ENCODE measurements around the gene KAT2A. TPM values are rescaled to one million over a fixed set of nuclear protein-coding genes. Genes with fewer than 3 reads are reported as not detected.

The KAT2A gene
- total RNA-seq, 1 experiment from 2014 or later: 94.7 TPM

DNA sequence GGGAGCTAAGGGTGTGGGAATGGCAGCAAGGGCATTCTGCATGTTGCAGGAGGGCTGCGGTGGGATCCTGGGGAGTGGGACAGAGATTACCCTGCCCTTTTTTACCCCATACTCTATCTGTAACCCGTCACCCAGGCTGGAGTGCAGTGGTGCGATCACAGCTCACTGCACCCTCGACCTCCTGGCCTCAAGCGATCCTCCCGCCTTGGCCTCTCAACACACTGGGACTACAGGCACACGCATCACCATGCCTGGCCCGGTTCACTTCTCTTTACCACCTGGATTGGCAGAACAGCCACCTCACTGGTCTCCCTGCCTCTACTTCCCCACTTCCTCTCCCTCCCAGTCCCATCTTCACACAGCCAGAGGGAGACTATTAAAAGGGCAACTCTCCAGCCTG lies 32.4 kb downstream of the KAT2A start:
- no peak for DNase-seq
- Mint-ChIP-seq H3K9me3 (ENCODE audit: low read depth, unreplicated experiment) (no peaks in the 10 kb centered on the region), H3K4me3 (ENCODE audit: low read depth, unreplicated experiment) (no peak overlapping the region), H3K27ac (ENCODE audit: unreplicated experiment) (no peak overlapping the region), H3K4me1 (ENCODE audit: low read depth, unreplicated experiment) (peaks cover 23% of the 10 kb centered on the region), H3K36me3 (ENCODE audit: insufficient read depth, unreplicated experiment) (peaks cover 5% of the 10 kb centered on the region), H3K27me3 (ENCODE audit: unreplicated experiment) (peaks cover 2% of the 10 kb centered on the region)
- TF ChIP-seq, protein P1, sequence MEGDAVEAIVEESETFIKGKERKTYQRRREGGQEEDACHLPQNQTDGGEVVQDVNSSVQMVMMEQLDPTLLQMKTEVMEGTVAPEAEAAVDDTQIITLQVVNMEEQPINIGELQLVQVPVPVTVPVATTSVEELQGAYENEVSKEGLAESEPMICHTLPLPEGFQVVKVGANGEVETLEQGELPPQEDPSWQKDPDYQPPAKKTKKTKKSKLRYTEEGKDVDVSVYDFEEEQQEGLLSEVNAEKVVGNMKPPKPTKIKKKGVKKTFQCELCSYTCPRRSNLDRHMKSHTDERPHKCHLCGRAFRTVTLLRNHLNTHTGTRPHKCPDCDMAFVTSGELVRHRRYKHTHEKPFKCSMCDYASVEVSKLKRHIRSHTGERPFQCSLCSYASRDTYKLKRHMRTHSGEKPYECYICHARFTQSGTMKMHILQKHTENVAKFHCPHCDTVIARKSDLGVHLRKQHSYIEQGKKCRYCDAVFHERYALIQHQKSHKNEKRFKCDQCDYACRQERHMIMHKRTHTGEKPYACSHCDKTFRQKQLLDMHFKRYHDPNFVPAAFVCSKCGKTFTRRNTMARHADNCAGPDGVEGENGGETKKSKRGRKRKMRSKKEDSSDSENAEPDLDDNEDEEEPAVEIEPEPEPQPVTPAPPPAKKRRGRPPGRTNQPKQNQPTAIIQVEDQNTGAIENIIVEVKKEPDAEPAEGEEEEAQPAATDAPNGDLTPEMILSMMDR (IDR thresholded peaks at IDR 0.05; ENCODE audit: unreplicated experiment): no peak
- CTCF ChIA-PET: interaction anchor here (0.6 to 1.5 kb wide), 3 partner anchors 13 to 158 kb away, joined by 3 to 9 read pairs (median 4); partner anchors contain the start of gene ODAD4
- no TSS peak for BruUV-seq (replicated peaks)
- intact Hi-C loops (cut with micrococcal nuclease; ENCODE audit: unreplicated experiment): no loop called here

DNA sequence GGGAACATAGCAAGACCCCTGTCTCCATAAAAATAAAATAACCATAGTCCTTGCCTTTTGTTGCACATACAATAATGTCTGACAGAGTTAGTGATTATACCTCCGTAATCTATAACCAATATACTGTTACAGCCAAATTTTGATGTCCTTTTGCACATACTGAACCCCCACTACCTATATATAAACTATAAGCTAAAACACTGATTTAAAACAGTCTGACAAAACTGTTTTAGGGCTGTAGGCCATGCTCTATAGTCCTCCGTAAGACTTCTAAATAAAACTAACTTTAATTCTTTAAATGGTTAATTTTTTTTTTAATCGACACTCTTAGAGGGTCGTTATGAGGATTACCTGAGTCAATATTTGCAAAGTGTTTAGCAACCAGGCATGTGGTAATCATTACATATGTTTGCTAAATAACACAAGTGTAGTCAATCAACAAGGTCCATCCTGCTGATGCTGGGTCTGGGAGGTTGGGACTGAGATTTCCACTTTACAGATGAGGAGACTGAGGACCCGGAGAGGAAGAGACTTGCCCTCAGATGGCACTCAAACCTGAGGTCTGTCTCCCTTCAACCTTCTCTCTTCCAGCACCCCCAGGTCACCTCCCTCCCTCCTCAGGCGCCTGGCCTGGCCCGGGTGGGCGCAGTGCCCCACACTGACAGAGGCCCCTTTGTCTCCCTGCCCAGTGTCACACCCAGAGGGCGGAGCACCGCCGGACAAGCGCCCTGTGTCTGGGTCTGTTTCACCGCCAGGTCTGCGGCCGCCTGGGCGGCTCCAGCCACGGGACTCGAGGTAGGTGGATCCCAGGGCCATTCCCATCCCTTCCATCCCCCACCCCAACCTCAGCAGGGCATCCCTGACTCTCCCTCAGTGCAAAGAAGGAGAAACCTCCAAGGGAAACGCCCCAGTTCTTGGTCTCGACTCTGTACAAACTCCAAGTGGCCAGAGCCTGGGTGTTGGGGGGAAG lies 33.1 kb downstream of the KAT2A start:
- peaks cover 5% of the 10 kb centered on the region for H3K36me3 Mint-ChIP-seq (ENCODE audit: insufficient read depth, unreplicated experiment)
- H3K4me3 Mint-ChIP-seq (ENCODE audit: low read depth, unreplicated experiment): peak overlapping the region; percentile 53
- DNase-seq: peak; percentile 89
- no peaks in the 10 kb centered on the region for H3K27me3 Mint-ChIP-seq (ENCODE audit: unreplicated experiment)
- peak overlapping the region; percentile 21 for H3K27ac Mint-ChIP-seq (ENCODE audit: unreplicated experiment)
- TF ChIP-seq, protein P1 (IDR thresholded peaks at IDR 0.05; ENCODE audit: unreplicated experiment): no peak
- peaks cover 23% of the 10 kb centered on the region for H3K4me1 Mint-ChIP-seq (ENCODE audit: low read depth, unreplicated experiment)
- CTCF ChIA-PET: interaction anchor here (0.5 to 1.5 kb wide), 4 partner anchors 9 to 50 kb away, joined by 3 to 5 read pairs (median 4); no protein-coding TSS in a partner anchor
- BruUV-seq (replicated peaks): no TSS peak
- no peaks in the 10 kb centered on the region for H3K9me3 Mint-ChIP-seq (ENCODE audit: low read depth, unreplicated experiment)
- intact Hi-C loops (cut with micrococcal nuclease; ENCODE audit: unreplicated experiment): no loop called here

DNA sequence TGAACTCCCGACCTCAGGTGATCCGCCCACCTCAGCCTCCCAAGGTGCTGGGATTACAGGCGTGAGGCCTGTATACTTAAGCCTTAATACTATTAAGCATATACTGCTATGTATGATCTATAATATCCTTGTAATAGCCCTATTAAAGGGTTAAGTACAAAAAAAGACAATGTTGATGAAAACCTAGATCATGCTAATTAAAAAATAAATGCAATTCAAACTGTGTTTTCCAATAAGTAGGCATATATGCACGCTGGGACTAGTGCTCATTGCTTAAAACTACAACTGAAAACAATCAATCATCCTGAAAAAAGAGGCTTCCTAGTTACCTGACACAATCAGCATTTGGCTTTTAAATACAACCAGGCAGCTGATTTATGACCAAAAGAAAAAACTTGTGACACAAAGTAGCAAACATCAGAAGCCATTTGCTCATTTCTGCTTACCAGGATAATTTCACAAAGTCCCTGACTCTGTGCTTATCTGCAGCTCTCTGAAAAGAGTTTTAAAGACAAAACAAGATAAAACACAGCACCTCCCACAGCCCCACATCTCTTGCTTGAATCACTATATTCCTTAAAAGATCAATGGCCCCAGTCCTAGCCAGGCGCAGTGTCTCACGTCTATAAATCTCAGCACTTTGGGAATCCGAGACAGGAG lies 34.0 kb downstream of the KAT2A start:
- Mint-ChIP-seq H3K27me3 (ENCODE audit: unreplicated experiment) (no peaks in the 10 kb centered on the region), H3K36me3 (ENCODE audit: insufficient read depth, unreplicated experiment) (peaks cover 5% of the 10 kb centered on the region), H3K27ac (ENCODE audit: unreplicated experiment) (peak overlapping the region; percentile 21), H3K9me3 (ENCODE audit: low read depth, unreplicated experiment) (no peaks in the 10 kb centered on the region), H3K4me1 (ENCODE audit: low read depth, unreplicated experiment) (peaks cover 29% of the 10 kb centered on the region), H3K4me3 (ENCODE audit: low read depth, unreplicated experiment) (no peak overlapping the region)
- intact Hi-C loops (cut with micrococcal nuclease; ENCODE audit: unreplicated experiment): no loop called here
- TF ChIP-seq, protein P1 (IDR thresholded peaks at IDR 0.05; ENCODE audit: unreplicated experiment): no peak
- no TSS peak for BruUV-seq (replicated peaks)
- no peak for DNase-seq
- CTCF ChIA-PET: interaction anchor here (1.3 kb wide), 1 partner anchor 10 kb away, joined by 5 read pairs; no protein-coding TSS in a partner anchor

DNA sequence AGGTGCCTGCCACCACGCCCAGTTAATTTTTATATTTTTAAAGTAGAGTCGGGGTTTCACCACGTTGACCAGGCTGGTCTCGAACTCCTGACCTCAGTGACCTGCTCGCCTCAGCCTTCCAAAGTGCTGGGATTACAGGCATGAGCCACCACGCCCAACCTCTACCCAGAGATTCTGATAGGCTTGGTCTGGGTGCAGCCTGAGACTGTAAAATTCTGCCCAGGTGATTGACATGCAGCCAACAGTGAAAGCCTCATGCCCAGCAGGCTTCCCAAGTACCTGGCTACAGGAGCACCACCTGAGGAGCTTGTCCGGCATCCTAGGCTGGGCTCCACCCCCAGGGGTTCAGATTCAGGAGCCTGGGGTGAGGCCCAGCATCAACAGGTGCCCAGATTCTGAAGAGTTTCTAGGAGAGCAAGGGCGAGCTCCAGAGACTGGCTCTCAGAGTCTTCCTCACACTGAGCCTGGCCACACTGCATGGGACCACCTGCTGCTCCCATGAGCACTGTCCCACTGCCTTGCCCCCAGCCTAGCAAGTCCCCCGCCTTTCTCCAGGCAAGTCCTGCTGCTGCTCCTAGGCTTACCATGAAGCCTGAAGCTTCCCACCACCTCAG lies 39.5 kb downstream of the KAT2A start:
- BruUV-seq (replicated peaks): no TSS peak
- Mint-ChIP-seq H3K4me1 (ENCODE audit: low read depth, unreplicated experiment) (peaks cover 8% of the 10 kb centered on the region), H3K27me3 (ENCODE audit: unreplicated experiment) (peaks cover 40% of the 10 kb centered on the region), H3K36me3 (ENCODE audit: insufficient read depth, unreplicated experiment) (no peaks in the 10 kb centered on the region), H3K27ac (ENCODE audit: unreplicated experiment) (no peak overlapping the region), H3K9me3 (ENCODE audit: low read depth, unreplicated experiment) (no peaks in the 10 kb centered on the region), H3K4me3 (ENCODE audit: low read depth, unreplicated experiment) (no peak overlapping the region)
- CTCF ChIA-PET: no interaction called here
- intact Hi-C loops (cut with micrococcal nuclease; ENCODE audit: unreplicated experiment): no loop called here
- TF ChIP-seq, protein P1 (IDR thresholded peaks at IDR 0.05; ENCODE audit: unreplicated experiment): no peak
- no peak for DNase-seq
